SU-DHL-6 (cell line): ENCODE data around the gene CARD11.

Experiments
- H2AFZ ChIP-seq: fragments of 200-600 bp; sonication (generic); 2 replicates; pipeline ENCODE4 v1.6.1; 2014; ENCODE audit warnings: low read depth, mild to moderate bottlenecking, moderate library complexity, mixed read lengths, antibody characterized with exemption, low read length; ENCODE audit not compliant: severe bottlenecking
- H3F3A ChIP-seq: fragments of 200-600 bp; shearing (Covaris generic); 2 replicates; pipeline ENCODE4 v1.6.0; 2016; ENCODE audit warnings: antibody characterized with exemption, mild to moderate bottlenecking; ENCODE audit not compliant: insufficient read depth
- H3K27ac ChIP-seq: fragments of 200-600 bp; sonication (generic); 2 replicates; pipeline ENCODE4 v1.5.1; 2016; ENCODE audit warnings: low read depth, mild to moderate bottlenecking, low read length, moderate library complexity, mixed read lengths
- H3K27me3 ChIP-seq: fragments of 200-600 bp; sonication (generic), shearing (Covaris generic); 2 replicates; pipeline ENCODE4 v1.6.0; 2014; ENCODE audit warnings: mild to moderate bottlenecking, low read length
- H3K36me3 ChIP-seq: fragments of 200-600 bp; sonication (generic); 2 replicates; pipeline ENCODE4 v1.6.1; 2014; ENCODE audit warnings: mild to moderate bottlenecking, low read length, mixed read lengths
- H3K4me2 ChIP-seq: fragments of 300-600, 200-600 bp; shearing (Covaris generic), sonication (generic); 2 replicates; pipeline ENCODE4 v1.6.0; 2014; ENCODE audit warnings: low read length, low read depth, mild to moderate bottlenecking; ENCODE audit not compliant: poor library complexity, severe bottlenecking
- H3K4me3 ChIP-seq: fragments of 200-600 bp; sonication (generic); 2 replicates; pipeline ENCODE4 v1.5.1; 2014; ENCODE audit warnings: antibody characterized with exemption, low read length, mild to moderate bottlenecking, mixed read lengths; ENCODE audit not compliant: insufficient read depth, poor library complexity, severe bottlenecking
- H3K79me2 ChIP-seq: fragments of 200-600 bp; sonication (generic); 2 replicates; pipeline ENCODE4 v1.6.1; 2014; ENCODE audit warnings: mild to moderate bottlenecking, low read length, moderate library complexity; ENCODE audit not compliant: insufficient read depth
- H3K9ac ChIP-seq: fragments of 200-600 bp; sonication (generic); 2 replicates; pipeline ENCODE4 v1.7.0; 2014; ENCODE audit warnings: mild to moderate bottlenecking, low read length
- H3K9me2 ChIP-seq: fragments of 200-600 bp; sonication (generic); replicated peaks from 2 replicates; pipeline ENCODE4 v1.6.1; 2014; ENCODE audit warnings: low read length; ENCODE audit not compliant: insufficient read depth
- H3K9me3 ChIP-seq: fragments of 200-600 bp; sonication (generic); 2 replicates; pipeline ENCODE4 v1.6.1; 2014; ENCODE audit warnings: low read length, mixed read lengths; ENCODE audit not compliant: insufficient read depth
- H4K20me1 ChIP-seq: fragments of 200-600 bp; sonication (generic); 2 replicates; pipeline ENCODE4 v1.6.1; 2014; ENCODE audit warnings: low read depth, mild to moderate bottlenecking, antibody characterized with exemption, low read length, moderate library complexity, mixed read lengths
- EZH2phosphoT487 ChIP-seq: fragments of 200-600 bp; sonication (generic), shearing (Covaris generic); conservative IDR thresholded peaks from 2 replicates; pipeline ENCODE4 v1.6.1; 2018; ENCODE audit warnings: mild to moderate bottlenecking, antibody characterized with exemption, low read length, moderate library complexity, mixed read lengths
- TF ChIP-seq, protein P1 (sequence below): fragments of 200-600 bp; sonication (generic); IDR thresholded peaks from one replicate; pipeline ENCODE4 v1.5.1; 2017; ENCODE audit warnings: antibody characterized with exemption, mild to moderate bottlenecking, low read length, moderate library complexity; ENCODE audit not compliant: insufficient read depth, poor library complexity, severe bottlenecking

Gene CARD11

GRCh38 chr7:3067193-3067592 lies 23.5 kb upstream of the CARD11 start:
- Histone ChIP-seq H3K9me3 (peaks cover 7% of the 10 kb centered on the region; the same call in 1 of the 2 replicates), H4K20me1 (no peaks in the 10 kb centered on the region), H3K4me3 (no peak overlapping the region), H3K27me3 (no peaks in the 10 kb centered on the region), H3K27ac (no peak overlapping the region), H3K9ac (no peak overlapping the region), H2AFZ (no peak overlapping the region), H3K9me2 (no peaks in the 10 kb centered on the region), H3K36me3 (no peaks in the 10 kb centered on the region), H3K4me2 (no peak overlapping the region), H3K79me2 (no peaks in the 10 kb centered on the region), H3F3A (no peaks in the 10 kb centered on the region)
- no peak for TF ChIP-seq EZH2phosphoT487
- TF ChIP-seq, protein P1, sequence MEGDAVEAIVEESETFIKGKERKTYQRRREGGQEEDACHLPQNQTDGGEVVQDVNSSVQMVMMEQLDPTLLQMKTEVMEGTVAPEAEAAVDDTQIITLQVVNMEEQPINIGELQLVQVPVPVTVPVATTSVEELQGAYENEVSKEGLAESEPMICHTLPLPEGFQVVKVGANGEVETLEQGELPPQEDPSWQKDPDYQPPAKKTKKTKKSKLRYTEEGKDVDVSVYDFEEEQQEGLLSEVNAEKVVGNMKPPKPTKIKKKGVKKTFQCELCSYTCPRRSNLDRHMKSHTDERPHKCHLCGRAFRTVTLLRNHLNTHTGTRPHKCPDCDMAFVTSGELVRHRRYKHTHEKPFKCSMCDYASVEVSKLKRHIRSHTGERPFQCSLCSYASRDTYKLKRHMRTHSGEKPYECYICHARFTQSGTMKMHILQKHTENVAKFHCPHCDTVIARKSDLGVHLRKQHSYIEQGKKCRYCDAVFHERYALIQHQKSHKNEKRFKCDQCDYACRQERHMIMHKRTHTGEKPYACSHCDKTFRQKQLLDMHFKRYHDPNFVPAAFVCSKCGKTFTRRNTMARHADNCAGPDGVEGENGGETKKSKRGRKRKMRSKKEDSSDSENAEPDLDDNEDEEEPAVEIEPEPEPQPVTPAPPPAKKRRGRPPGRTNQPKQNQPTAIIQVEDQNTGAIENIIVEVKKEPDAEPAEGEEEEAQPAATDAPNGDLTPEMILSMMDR = no peak

DNA sequence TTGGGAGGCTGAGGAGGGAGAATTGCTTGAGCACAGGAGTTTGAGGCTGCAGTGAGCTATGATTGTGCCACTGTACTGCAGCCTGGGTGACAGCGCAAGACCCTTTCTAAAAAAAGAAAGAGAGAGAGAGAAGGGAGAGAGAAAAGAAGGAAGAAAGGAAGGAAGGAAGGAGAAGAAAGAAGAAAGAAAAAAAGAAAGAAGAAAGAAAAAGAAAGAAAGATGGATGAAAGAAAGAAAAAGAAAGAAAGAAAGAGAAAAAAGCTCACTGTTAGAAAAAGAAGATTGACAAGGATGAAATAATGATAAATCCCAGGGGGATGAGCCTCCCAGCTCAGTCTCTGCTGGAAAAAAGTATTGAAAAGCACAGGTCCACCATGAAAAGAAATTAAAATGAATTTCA lies 22.8 kb upstream of the CARD11 start:
- Histone ChIP-seq H3K9me2 (no peaks in the 10 kb centered on the region), H3K9me3 (peaks cover 7% of the 10 kb centered on the region; the same call in 1 of the 2 replicates), H2AFZ (no peak overlapping the region), H3K4me2 (no peak overlapping the region), H3K4me3 (no peak overlapping the region), H3K27me3 (no peaks in the 10 kb centered on the region), H3K36me3 (no peaks in the 10 kb centered on the region), H3K79me2 (no peaks in the 10 kb centered on the region), H4K20me1 (no peaks in the 10 kb centered on the region), H3K9ac (no peak overlapping the region), H3K27ac (no peak overlapping the region), H3F3A (no peaks in the 10 kb centered on the region)
- TF ChIP-seq EZH2phosphoT487 = no peak
- TF ChIP-seq, protein P1 = no peak

GRCh38 chr7:3065724-3066143 lies 22.1 kb upstream of the CARD11 start:
- Histone ChIP-seq H2AFZ (no peak overlapping the region), H3K79me2 (no peaks in the 10 kb centered on the region), H3K36me3 (no peaks in the 10 kb centered on the region), H3K9me3 (no peaks in the 10 kb centered on the region; the same call in 1 of the 2 replicates), H3K4me2 (no peak overlapping the region), H3K27ac (no peak overlapping the region), H3K9me2 (no peaks in the 10 kb centered on the region), H4K20me1 (no peaks in the 10 kb centered on the region), H3K27me3 (no peaks in the 10 kb centered on the region), H3K4me3 (no peak overlapping the region), H3F3A (no peaks in the 10 kb centered on the region), H3K9ac (no peak overlapping the region)
- TF ChIP-seq, protein P1 = peak; percentile 76
- no peak for TF ChIP-seq EZH2phosphoT487
